HepG2 (cell line): ENCODE results near the gene HLCS. TPM values are rescaled to one million over a fixed set of nuclear protein-coding genes. Genes with fewer than 3 reads are reported as not detected.
A peak's percentile ranks its signal among the peaks of the same experiment; 100 is the strongest.

Experiments
- ADNP ChIP-seq: sonication (generic); formaldehyde crosslinking; IDR thresholded peaks from 2 replicates; pipeline ENCODE4 v1.4.0; 2020; ENCODE audit warnings: missing genetic modification reagents
- AGO1 ChIP-seq: fragments of 200-400 bp; formaldehyde crosslinking; IDR thresholded peaks from 2 replicates; pipeline ENCODE4 v1.6.1; 2017; ENCODE audit warnings: mild to moderate bottlenecking, low read depth, low read length, moderate library complexity; ENCODE audit not compliant: poor library complexity, severe bottlenecking
- ATF1 ChIP-seq: IDR thresholded peaks from 2 replicates; pipeline ENCODE4 v1.6.1; 2016; ENCODE audit warnings: mild to moderate bottlenecking, control low read depth
- FOSL2 ChIP-seq: sonication (generic); formaldehyde crosslinking; IDR thresholded peaks from 2 replicates; pipeline ENCODE4 v1.4.0; 2020; ENCODE audit warnings: missing genetic modification reagents
- HDAC2 ChIP-seq: sonication (generic); formaldehyde crosslinking; IDR thresholded peaks from 2 replicates; pipeline ENCODE4 v1.4.0; 2020; ENCODE audit warnings: missing genetic modification reagents
- MTA3 ChIP-seq: sonication (generic); formaldehyde crosslinking; IDR thresholded peaks from 2 replicates; pipeline ENCODE4 v1.4.0; 2020; ENCODE audit warnings: missing genetic modification reagents
- NFE2L1 ChIP-seq: sonication (generic); formaldehyde crosslinking; IDR thresholded peaks from 2 replicates; pipeline ENCODE4 v1.4.0; 2020; ENCODE audit warnings: missing genetic modification reagents, mild to moderate bottlenecking, borderline replicate concordance
- PHF8 ChIP-seq: sonication (generic); formaldehyde crosslinking; IDR thresholded peaks from 2 replicates; pipeline ENCODE4 v1.5.0; 2020; ENCODE audit warnings: missing genetic modification reagents
- SMAD9 ChIP-seq: sonication (generic); formaldehyde crosslinking; IDR thresholded peaks from 2 replicates; pipeline ENCODE4 v1.5.1; 2020; ENCODE audit warnings: mild to moderate bottlenecking, missing genetic modification reagents
- ZMYM3 ChIP-seq: sonication (generic); formaldehyde crosslinking; IDR thresholded peaks from 2 replicates; pipeline ENCODE4 v1.5.1; 2020; ENCODE audit warnings: mild to moderate bottlenecking, missing genetic modification reagents
- ZNF24 ChIP-seq: fragments of 450-650 bp; IDR thresholded peaks from 2 replicates; pipeline ENCODE4 v1.6.1; 2017; ENCODE audit warnings: antibody characterized with exemption, mild to moderate bottlenecking
- ZNF296 ChIP-seq: sonication (generic); formaldehyde crosslinking; conservative IDR thresholded peaks from 2 replicates; pipeline ENCODE4 v1.5.0; 2020; ENCODE audit warnings: mild to moderate bottlenecking, missing genetic modification reagents
- ZNF841 ChIP-seq: sonication (generic); formaldehyde crosslinking; IDR thresholded peaks from 2 replicates; pipeline ENCODE4 v1.8.1; 2023; ENCODE audit warnings: missing genetic modification reagents, borderline replicate concordance
- ZZZ3 ChIP-seq: sonication (generic); formaldehyde crosslinking; IDR thresholded peaks from 2 replicates; pipeline ENCODE4 v1.4.0; 2020; ENCODE audit warnings: missing genetic modification reagents, mild to moderate bottlenecking, borderline replicate concordance
- polyA plus RNA-seq, 8 experiments: library from polyadenylated mRNA; depleted of rRNA in 3 of 8; stranded (reverse) in 7 of 8; unstranded in 1 of 8; fragments of >200 nt; fragmentation: Illumina TruSeq in 4 of 8; extraction: Trizol in 4 of 8; gene quantifications; 2 replicates each; pipeline versions ENCODE4 v1.2.1 to v1.2.3, GENCODE V29; 2011 to 2016; ENCODE audit warnings: low read depth in 4 of 8, missing spikeins in 1 of 8, mixed read lengths in 1 of 8; ENCODE audit not compliant: insufficient read depth in 1 of 8
- total RNA-seq, 5 experiments: library from RNA; depleted of rRNA; stranded (reverse); fragments of >200 nt; fragmentation: Illumina TruSeq; extraction: Trizol; gene quantifications; 2 replicates each; pipeline ENCODE4 v1.2.3, GENCODE V29; 2016; ENCODE audit warnings: low read depth in 1 of 5
- TF ChIP-seq, protein P1 (sequence below): IDR thresholded peaks from 2 replicates; pipeline ENCODE4 v1.4.0; 2020; ENCODE audit warnings: mild to moderate bottlenecking, missing genetic modification reagents
- TF ChIP-seq, protein P2 (sequence below): sonication (generic); formaldehyde crosslinking; IDR thresholded peaks from 2 replicates; pipeline ENCODE4 v1.8.0; 2023; ENCODE audit warnings: mild to moderate bottlenecking, missing genetic modification reagents
- TF ChIP-seq, protein P3 (sequence below): sonication (generic); formaldehyde crosslinking; IDR thresholded peaks from 2 replicates; pipeline ENCODE4 v1.5.0; 2020; ENCODE audit warnings: missing genetic modification reagents
- TF ChIP-seq, protein P4 (sequence below): sonication (generic); formaldehyde crosslinking; IDR thresholded peaks from 2 replicates; pipeline ENCODE4 v1.5.1; 2020; ENCODE audit warnings: missing genetic modification reagents, mild to moderate bottlenecking, borderline replicate concordance
- TF ChIP-seq, protein P5 (sequence below): sonication (generic); formaldehyde crosslinking; IDR thresholded peaks from 2 replicates; pipeline ENCODE4 v1.5.1; 2020; ENCODE audit warnings: missing genetic modification reagents, mild to moderate bottlenecking, borderline replicate concordance
- TF ChIP-seq, protein P6 (sequence below): sonication (generic); formaldehyde crosslinking; conservative IDR thresholded peaks from 2 replicates; pipeline ENCODE4 v1.4.0; 2020; ENCODE audit warnings: missing genetic modification reagents

Gene HLCS
- total and polyA plus RNA-seq, 2 of the 13 experiments (the other 11 are each of a cell fraction or from before 2014, with no cell fraction given): 7.9 to 12.3 TPM

- TF ChIP-seq, protein P1, sequence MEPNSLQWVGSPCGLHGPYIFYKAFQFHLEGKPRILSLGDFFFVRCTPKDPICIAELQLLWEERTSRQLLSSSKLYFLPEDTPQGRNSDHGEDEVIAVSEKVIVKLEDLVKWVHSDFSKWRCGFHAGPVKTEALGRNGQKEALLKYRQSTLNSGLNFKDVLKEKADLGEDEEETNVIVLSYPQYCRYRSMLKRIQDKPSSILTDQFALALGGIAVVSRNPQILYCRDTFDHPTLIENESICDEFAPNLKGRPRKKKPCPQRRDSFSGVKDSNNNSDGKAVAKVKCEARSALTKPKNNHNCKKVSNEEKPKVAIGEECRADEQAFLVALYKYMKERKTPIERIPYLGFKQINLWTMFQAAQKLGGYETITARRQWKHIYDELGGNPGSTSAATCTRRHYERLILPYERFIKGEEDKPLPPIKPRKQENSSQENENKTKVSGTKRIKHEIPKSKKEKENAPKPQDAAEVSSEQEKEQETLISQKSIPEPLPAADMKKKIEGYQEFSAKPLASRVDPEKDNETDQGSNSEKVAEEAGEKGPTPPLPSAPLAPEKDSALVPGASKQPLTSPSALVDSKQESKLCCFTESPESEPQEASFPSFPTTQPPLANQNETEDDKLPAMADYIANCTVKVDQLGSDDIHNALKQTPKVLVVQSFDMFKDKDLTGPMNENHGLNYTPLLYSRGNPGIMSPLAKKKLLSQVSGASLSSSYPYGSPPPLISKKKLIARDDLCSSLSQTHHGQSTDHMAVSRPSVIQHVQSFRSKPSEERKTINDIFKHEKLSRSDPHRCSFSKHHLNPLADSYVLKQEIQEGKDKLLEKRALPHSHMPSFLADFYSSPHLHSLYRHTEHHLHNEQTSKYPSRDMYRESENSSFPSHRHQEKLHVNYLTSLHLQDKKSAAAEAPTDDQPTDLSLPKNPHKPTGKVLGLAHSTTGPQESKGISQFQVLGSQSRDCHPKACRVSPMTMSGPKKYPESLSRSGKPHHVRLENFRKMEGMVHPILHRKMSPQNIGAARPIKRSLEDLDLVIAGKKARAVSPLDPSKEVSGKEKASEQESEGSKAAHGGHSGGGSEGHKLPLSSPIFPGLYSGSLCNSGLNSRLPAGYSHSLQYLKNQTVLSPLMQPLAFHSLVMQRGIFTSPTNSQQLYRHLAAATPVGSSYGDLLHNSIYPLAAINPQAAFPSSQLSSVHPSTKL (CRISPR knock-in tag): peak; percentile 67
- TF ChIP-seq MTA3 (CRISPR knock-in tag): no peak
- TF ChIP-seq, protein P2, sequence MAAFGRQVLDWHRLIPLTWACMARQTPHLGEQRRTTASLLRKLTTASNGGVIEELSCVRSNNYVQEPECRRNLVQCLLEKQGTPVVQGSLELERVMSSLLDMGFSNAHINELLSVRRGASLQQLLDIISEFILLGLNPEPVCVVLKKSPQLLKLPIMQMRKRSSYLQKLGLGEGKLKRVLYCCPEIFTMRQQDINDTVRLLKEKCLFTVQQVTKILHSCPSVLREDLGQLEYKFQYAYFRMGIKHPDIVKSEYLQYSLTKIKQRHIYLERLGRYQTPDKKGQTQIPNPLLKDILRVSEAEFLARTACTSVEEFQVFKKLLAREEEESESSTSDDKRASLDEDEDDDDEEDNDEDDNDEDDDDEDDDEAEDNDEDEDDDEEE: no peak
- TF ChIP-seq ZNF24: peak; percentile 26; the same call in 1 of the 2 replicates
- peak; percentile 28; the same call in 1 of the 2 replicates for TF ChIP-seq FOSL2 (CRISPR knock-in tag)
- TF ChIP-seq ADNP (CRISPR knock-in tag): no peak
- TF ChIP-seq ZNF841: no peak
- TF ChIP-seq, protein P3, sequence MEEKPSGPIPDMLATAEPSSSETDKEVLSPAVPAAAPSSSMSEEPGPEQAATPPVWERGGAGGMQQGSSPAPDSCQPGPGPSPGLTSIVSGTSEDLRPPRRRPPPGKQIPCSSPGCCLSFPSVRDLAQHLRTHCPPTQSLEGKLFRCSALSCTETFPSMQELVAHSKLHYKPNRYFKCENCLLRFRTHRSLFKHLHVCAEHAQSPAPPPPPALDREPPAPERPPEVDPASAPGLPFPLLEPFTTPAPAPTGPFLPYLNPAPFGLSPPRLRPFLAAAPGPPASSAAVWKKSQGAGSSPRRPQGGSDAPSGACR (CRISPR knock-in tag): no peak
- no peak for TF ChIP-seq PHF8 (CRISPR knock-in tag)
- TF ChIP-seq ZNF296 (CRISPR knock-in tag): no peak
- TF ChIP-seq, protein P4, sequence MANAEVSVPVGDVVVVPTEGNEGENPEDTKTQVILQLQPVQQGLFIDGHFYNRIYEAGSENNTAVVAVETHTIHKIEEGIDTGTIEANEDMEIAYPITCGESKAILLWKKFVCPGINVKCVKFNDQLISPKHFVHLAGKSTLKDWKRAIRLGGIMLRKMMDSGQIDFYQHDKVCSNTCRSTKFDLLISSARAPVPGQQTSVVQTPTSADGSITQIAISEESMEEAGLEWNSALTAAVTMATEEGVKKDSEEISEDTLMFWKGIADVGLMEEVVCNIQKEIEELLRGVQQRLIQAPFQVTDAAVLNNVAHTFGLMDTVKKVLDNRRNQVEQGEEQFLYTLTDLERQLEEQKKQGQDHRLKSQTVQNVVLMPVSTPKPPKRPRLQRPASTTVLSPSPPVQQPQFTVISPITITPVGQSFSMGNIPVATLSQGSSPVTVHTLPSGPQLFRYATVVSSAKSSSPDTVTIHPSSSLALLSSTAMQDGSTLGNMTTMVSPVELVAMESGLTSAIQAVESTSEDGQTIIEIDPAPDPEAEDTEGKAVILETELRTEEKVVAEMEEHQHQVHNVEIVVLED: no peak
- TF ChIP-seq HDAC2: no peak
- no peak for TF ChIP-seq ZZZ3 (CRISPR knock-in tag)
- 0 out of 2 replicates have a peak, but pooled peaks have one; percentile 14 for TF ChIP-seq ATF1
- TF ChIP-seq, protein P5, sequence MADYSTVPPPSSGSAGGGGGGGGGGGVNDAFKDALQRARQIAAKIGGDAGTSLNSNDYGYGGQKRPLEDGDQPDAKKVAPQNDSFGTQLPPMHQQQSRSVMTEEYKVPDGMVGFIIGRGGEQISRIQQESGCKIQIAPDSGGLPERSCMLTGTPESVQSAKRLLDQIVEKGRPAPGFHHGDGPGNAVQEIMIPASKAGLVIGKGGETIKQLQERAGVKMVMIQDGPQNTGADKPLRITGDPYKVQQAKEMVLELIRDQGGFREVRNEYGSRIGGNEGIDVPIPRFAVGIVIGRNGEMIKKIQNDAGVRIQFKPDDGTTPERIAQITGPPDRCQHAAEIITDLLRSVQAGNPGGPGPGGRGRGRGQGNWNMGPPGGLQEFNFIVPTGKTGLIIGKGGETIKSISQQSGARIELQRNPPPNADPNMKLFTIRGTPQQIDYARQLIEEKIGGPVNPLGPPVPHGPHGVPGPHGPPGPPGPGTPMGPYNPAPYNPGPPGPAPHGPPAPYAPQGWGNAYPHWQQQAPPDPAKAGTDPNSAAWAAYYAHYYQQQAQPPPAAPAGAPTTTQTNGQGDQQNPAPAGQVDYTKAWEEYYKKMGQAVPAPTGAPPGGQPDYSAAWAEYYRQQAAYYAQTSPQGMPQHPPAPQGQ (CRISPR knock-in tag): no peak
- no peak for TF ChIP-seq NFE2L1 (CRISPR knock-in tag)
- no peak for TF ChIP-seq AGO1
- TF ChIP-seq ZMYM3: no peak
- no peak for TF ChIP-seq SMAD9 (CRISPR knock-in tag)
- TF ChIP-seq, protein P6, sequence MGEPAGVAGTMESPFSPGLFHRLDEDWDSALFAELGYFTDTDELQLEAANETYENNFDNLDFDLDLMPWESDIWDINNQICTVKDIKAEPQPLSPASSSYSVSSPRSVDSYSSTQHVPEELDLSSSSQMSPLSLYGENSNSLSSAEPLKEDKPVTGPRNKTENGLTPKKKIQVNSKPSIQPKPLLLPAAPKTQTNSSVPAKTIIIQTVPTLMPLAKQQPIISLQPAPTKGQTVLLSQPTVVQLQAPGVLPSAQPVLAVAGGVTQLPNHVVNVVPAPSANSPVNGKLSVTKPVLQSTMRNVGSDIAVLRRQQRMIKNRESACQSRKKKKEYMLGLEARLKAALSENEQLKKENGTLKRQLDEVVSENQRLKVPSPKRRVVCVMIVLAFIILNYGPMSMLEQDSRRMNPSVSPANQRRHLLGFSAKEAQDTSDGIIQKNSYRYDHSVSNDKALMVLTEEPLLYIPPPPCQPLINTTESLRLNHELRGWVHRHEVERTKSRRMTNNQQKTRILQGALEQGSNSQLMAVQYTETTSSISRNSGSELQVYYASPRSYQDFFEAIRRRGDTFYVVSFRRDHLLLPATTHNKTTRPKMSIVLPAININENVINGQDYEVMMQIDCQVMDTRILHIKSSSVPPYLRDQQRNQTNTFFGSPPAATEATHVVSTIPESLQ: no peak
Measured at GRCh38 chr21:36987845-36988244, 21.4 kb upstream of the HLCS start (continued).
